SW 1271 (cell line): ENCODE results near the gene FAF2.

Experiments
- DNase-seq, 2 experiments: peaks; one replicate each; lab custom pipeline; 2025; lab: John Stamatoyannopoulos, UW

FAF2 gene

DNA sequence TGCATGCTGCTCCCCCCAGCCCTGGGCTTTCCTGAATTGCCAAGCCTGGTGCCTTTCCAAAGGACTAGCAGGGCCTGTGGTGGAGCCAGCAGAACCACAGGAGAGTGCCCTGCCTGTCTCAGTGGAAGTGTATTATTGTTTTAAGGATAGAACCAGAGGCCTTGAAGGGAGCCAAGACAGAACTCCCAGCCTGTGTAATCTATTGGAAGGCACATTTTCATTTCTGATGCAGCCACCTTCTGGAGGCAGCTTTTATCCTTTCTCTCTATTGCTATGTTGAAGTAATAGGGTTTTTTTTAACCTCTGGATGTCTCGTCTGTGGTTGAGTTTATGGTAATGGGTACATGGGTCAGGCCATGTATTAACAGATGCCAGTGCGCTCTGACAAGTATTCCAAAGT lies 59.7 kb downstream of the FAF2 start:
- no peak for DNase-seq

- DNase-seq: no peak
Observed at GRCh38 chr5:176508603-176509002, 60.4 kb downstream of the FAF2 start.

GRCh38 chr5:176513788-176514187 lies 65.6 kb downstream of the FAF2 start:
- DNase-seq: no peak

DNA sequence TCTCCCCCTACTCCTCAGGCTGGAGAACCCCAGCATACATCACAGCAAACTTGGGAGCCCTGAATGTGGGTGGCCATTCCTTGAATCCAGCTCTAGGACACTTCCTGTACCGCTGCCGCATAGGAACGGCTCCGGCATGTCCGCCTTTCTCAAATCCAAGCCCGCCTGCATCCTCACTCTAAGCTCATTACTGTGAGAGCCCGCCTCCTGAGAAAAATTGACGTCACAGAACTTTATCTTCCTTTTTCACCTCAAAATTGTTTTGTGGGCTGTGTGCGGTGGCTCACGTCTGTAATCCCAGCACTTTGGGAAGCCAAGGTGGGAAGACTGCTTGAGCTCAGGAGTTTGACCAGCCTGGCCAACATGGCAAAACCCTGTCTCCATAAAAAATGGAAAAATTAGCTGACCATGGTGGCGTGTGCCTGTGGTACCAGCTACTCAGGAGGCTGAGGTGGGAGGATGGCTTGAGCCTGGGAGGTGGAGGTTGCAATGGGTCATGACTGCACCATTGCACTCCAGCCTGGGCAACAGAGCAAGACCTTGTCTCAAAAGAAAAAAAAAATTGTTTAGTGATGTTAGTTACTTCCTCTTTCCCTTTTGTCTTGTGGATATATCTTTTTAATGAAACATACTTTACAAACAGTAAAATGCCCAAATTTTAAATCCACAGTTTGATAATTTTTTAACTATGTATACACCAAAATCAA lies 66.2 kb downstream of the FAF2 start:
- no peak for DNase-seq

GRCh38 chr5:176515396-176515795 lies 67.2 kb downstream of the FAF2 start:
- no peak for DNase-seq

- DNase-seq: no peak
Observed at GRCh38 chr5:176517053-176517661, 69.0 kb downstream of the FAF2 start.

DNA sequence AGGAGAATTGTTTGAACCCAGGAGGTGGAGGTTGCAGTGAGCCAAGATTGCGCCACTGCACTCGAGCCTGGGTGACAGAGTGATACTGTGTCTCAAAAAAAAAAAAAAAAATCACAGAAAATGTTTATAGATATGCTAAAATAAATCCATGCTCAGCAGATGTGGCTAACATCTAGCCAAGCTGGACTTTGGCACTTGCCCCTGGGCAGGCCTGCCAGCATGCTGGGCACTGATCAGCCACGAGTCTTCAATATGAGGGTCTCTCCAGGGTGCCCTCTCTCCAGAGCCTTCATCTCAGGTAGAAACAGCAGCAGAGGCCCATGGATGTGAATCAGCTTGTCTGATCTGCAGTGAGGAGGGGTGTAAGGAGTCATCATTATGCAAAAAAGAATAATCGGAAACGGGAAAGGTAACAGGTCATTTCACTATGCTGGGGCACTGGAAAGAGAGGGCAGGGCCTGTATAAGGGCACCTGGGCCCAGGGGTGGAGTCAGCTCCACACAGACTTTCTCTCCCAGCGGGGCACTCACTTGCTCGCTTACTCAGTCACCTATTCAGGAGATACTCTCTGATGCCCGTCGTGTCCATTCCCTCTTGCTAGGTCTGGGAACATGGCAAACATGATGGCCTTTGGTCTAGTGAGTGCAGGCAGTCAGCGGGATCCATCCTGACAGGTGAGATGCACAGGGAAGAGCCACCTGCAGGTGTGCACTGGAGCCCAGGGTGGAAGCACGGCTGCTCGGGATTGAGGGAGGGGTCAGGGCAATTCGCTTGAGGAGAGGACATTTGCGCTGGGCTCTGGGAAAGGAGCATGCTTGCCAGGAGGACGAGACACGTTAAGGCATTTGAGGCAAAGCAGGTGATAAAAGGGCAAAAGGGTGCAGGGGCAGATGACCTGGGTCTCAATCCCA lies 71.9 kb downstream of the FAF2 start:
- DNase-seq: no peak

DNA sequence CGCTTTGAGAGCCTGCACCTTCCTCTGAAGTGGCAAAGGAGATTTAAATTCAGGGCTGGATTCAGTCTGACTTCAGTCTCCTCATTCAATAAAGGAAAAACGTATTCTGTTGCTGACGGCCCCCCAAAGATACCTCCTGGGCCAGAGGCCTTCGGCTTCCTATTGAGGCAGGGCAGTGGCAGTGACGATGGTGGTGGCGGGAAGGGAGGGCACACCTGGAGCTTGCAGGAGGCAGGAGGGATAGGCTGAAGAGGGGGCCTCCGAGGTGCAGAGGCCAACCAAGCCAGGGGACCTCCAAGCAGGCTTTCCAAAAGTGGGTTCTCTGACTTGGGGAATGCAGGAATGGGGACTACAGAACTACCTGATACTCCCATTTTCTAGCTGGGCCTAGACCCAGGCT lies 73.1 kb downstream of the FAF2 start:
- DNase-seq: no peak

DNA sequence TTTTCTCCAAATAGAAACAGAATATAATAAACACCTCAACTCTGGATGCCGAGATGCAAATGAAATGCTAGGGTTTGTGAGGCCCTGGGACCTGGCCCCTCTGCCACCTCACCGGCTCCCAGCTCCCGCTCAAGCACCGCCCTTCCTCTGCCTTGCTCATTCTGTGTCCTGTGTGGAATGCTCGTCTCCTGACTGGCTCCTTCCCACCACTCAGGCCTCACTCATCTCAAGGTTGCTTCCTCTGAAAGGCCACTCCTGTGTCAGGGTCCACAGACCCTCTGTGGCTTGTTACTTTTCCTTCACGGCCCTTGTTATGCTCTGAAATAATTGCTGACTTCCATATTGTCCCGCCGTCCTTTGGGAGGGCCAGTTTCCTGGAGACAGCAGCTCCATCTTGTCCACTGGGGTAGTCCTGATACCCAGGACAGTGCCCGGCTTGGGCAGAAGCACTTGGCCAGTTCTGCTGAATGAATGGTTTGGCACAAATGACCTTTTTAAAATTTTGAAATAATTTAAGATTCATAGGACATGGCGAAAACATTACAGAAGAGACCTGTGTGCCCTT lies 73.6 kb downstream of the FAF2 start:
- DNase-seq: no peak

GRCh38 chr5:176524138-176524537 lies 76.0 kb downstream of the FAF2 start:
- DNase-seq: no peak

DNA sequence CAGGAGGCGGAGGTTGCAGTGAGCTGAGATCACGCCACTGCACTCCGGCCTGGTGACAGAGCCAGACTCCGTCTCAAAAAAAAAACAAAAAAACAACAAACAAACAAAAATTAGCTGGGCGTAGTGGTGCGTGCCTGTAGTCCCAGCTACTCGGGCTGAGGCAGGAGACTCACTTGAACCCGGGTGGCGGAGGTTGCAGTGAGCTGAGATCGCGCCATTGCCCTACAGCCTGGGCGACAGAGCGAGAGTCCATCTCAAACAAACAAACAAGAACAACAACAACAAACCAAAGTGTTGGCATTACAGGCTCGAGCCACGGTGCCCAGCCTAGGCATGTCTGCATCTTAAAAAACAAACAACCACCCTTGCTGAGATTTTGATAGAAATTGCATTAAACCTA lies 76.8 kb downstream of the FAF2 start:
- DNase-seq: no peak

DNA sequence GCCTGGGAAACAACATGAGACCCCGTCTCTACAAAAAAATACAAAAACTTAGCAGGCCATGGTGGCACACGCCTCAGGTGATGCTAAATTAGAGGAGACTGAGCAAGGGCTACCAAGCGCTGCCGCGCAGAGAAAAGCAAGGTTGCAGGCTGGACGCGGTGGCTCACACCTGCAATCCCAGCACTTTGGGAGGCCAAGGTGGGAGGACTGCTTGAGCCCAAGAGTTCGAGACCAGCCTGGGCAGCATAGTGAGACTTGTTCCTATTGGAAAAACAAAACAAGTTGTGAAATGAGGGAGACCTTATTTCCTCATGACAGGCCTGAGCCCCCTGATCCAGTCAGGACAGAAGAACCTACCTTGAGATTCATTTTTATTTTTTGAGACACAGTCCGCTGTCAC lies 77.5 kb downstream of the FAF2 start:
- DNase-seq: no peak

GRCh38 chr5:176526462-176526861 lies 78.3 kb downstream of the FAF2 start:
- no peak for DNase-seq

- no peak for DNase-seq
Observed at GRCh38 chr5:176527246-176528222, 79.3 kb downstream of the FAF2 start.

DNA sequence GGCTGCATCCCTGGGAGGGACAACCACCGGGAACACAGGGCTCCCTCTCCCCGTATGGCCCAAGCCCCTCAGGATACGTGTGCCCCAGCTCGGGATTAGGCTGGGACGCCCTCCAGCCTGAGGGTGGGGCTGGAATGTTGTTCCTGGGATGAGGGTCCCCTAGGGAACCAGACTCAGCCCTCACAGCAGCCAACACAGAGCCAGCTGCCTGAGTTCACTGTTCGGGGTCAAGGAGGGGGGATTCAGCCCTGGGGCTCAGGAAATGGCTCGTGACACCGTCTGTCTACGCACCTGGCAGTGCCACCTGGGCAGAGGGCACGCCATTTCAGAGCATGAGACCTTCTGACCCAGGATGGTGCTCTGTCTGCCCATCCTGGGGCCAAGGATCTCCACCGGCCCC lies 80.1 kb downstream of the FAF2 start:
- DNase-seq: no peak

- DNase-seq: no peak
Observed at GRCh38 chr5:176528761-176529115, 80.6 kb downstream of the FAF2 start.

- no peak for DNase-seq
Observed at GRCh38 chr5:176529116-176529740, 81.0 kb downstream of the FAF2 start.

DNA sequence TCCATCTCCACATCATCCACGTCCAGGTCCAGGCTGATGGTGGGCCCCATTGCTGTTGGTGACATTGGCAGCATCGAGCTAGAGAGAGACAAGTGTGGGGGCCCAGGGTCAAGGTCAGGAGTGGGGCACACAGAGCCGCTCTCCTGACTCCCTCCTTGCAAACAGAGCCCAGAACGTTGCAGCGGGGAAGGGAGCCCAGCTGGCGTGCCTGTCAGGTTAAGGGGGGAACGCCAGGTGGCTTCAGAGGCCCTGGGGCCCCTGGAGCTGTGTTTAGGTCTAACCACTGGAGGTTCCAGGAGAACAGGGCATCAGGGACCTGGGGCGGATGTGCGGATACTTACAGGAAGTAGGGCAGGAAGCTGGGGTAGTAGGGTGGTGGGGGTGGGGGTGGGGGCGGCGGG lies 81.6 kb downstream of the FAF2 start:
- no peak for DNase-seq

- no peak for DNase-seq
Observed at GRCh38 chr5:176530393-176530982, 82.3 kb downstream of the FAF2 start.
